Hippocampal formation (tissue), 2 donors: ENCODE measurements around the gene CEP131.

Experiments
- DNase-seq, 2 donors: peaks; one replicate each; lab custom pipeline; 2025; lab: John Stamatoyannopoulos, UW

The CEP131 gene

GRCh38 chr17:81199482-81199830 is 23.3 kb downstream of the CEP131 start:
- no peak for DNase-seq

GRCh38 chr17:81198826-81199481 is 23.8 kb downstream of the CEP131 start:
- DNase-seq, result no peak

GRCh38 chr17:81197831-81198490 is 24.8 kb downstream of the CEP131 start:
- no peak for DNase-seq

GRCh38 chr17:81197409-81197795 is 25.4 kb downstream of the CEP131 start:
- no peak for DNase-seq

GRCh38 chr17:81196505-81197408 is 26.0 kb downstream of the CEP131 start:
- DNase-seq, result no peak

GRCh38 chr17:81195941-81196495 is 26.7 kb downstream of the CEP131 start:
- no peak for DNase-seq

- no peak for DNase-seq
Observed at GRCh38 chr17:81194941-81195901, 27.5 kb downstream of the CEP131 start.

GRCh38 chr17:81194225-81194760 is 28.5 kb downstream of the CEP131 start:
- no peak for DNase-seq

GRCh38 chr17:81193470-81194224 is 29.1 kb downstream of the CEP131 start:
- no peak for DNase-seq

- no peak for DNase-seq
Observed at GRCh38 chr17:81193051-81193410, 29.7 kb downstream of the CEP131 start.

GRCh38 chr17:81192386-81193050 is 30.2 kb downstream of the CEP131 start:
- DNase-seq, result no peak

- DNase-seq, result no peak
Observed at GRCh38 chr17:81191646-81192045, 31.1 kb downstream of the CEP131 start.

- no peak for DNase-seq
Observed at GRCh38 chr17:81191116-81191515, 31.6 kb downstream of the CEP131 start.

GRCh38 chr17:81190591-81190990 is 32.2 kb downstream of the CEP131 start:
- no peak for DNase-seq

GRCh38 chr17:81189670-81190530 is 32.9 kb downstream of the CEP131 start:
- DNase-seq, result no peak

GRCh38 chr17:81189016-81189415 is 33.7 kb downstream of the CEP131 start:
- DNase-seq, result no peak

GRCh38 chr17:81188491-81188840 is 34.3 kb downstream of the CEP131 start:
- no peak for DNase-seq

- no peak for DNase-seq
Observed at GRCh38 chr17:81187586-81188490, 34.9 kb downstream of the CEP131 start.
